Activated CD8-positive, alpha-beta memory T cell treated with anti-CD3 and anti-CD28 coated beads, Interleukin-2, amount 50 U/mL, for 1 hour (primary cell): ENCODE results near the gene CCDC167.
"Not testable (repeated sequence)": the region's sequence is repeated elsewhere in the genome, so short reads cannot be mapped to it uniquely, and the experiment has no call there.

ENCODE experiments used
- DNase-seq: peaks from one replicate; pipeline ENCODE4 v3.0.0-alpha.2; 2020; ENCODE audit errors: extremely low read depth

Gene CCDC167

GRCh38 chr6:37473364-37474095, 26.2 kb downstream of the CCDC167 start:
- DNase-seq, result no peak

GRCh38 chr6:37467718-37468117, 32.0 kb downstream of the CCDC167 start:
- DNase-seq, result no peak

- DNase-seq, result no peak
Observed at GRCh38 chr6:37463110-37463509, 36.6 kb downstream of the CCDC167 start.

- no peak for DNase-seq
Observed at GRCh38 chr6:37460805-37461204, 38.9 kb downstream of the CCDC167 start.

- DNase-seq, result no peak
Observed at GRCh38 chr6:37459981-37460800, 39.5 kb downstream of the CCDC167 start.

DNA sequence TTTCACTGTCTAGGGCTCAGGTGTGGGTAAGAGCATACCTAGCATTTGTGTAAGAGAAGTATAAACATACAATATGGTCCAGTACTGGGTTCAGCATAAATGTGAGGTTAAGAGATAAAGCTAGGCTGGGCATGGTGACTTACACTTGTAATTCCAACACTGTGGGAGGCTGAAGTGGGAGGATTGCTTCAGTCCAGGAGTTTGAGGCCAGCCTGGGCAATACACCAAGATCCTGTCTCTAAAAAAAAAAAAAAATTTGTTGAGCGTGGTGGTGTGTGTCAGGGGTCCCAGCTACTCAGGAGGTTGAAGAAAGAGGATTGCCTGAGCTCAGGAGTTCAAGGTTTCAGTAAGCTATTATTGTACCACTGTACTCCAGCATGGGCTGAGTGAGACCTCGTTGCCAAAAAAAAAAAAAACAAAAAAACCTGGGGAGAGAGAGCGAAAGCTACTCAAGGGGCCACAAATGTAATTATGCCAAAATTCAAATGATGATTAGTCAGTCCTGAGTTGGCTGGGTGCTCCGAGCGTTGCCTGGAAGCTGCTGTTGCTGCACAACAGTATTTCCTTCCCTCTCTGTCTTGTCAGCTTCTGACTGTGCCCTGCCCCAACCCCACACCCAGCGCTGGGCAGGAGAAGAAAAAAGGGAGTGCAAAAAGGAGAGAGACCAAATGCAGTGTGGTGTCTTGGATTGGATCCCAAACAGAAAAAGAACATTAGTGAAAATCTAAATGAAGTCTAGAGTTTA, 42.7 kb downstream of the CCDC167 start:
- no peak for DNase-seq

- DNase-seq, result no peak
Observed at GRCh38 chr6:37456126-37456525, 43.6 kb downstream of the CCDC167 start.

- DNase-seq, result no peak
Observed at GRCh38 chr6:37454420-37455140, 45.1 kb downstream of the CCDC167 start.

DNA sequence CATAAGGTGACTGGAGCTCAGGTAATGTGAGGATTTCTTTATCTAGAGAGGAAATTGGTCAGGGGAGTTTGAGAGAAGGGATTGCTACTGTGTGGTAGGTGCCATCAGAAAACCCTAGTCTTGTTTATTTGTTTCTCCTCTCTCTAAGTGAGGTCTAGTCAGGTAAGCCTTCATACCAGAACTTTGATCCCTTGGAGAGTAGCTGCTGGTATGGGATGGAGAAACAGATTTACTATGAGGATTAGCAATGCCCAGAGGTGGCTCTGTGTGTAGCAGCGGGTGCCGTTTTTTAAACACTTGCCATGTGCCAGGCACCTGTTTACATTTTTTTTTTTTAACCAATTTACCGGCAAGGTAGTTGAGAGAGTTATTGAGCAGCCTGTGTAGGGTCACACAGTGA, 47.2 kb downstream of the CCDC167 start:
- DNase-seq, result no peak

- no peak for DNase-seq
Observed at GRCh38 chr6:37451441-37452193, 48.1 kb downstream of the CCDC167 start.

DNA sequence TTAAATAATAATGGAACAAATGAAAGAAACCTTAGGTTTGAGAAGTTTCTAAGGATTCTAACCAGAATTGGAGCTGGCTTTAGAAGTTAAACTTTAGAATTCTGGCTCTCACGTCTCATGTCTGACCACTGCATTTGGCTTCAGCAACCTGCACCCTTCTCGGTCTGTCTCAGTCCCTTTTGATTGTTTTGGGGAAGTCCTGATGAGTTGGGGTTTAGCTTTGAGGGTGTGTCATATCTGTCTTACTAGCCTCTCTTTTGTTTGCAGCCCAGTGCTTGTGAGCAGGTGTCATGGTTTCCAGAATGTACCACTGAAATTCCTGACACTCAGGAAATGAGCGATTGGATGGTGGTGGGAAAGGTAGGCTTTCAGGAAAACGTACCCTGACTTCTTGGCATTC, 49.7 kb downstream of the CCDC167 start:
- DNase-seq, result no peak

GRCh38 chr6:37443216-37443542, 56.5 kb downstream of the CCDC167 start:
- DNase-seq, result not testable (repeated sequence)

GRCh38 chr6:37442416-37443215, 57.1 kb downstream of the CCDC167 start:
- DNase-seq, result no peak

DNA sequence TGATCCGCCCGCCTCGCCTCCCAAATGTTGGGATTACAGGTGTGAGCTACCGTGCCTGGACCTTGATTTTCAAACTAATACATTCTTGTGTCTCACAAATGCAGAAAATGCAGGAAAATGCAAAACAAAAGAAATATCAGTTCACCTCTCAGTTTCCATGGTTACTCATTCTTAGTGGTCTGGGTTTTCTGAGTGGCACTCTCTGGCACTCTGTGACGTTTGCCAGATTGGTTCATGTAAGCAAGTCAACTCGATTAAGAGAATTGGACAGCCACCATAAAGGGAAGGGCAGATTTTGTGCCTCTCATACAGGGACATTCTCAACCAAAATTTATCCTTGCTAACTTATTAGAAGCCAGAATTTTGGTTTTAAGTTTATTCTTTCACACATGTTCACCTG, 58.0 kb downstream of the CCDC167 start:
- DNase-seq, result no peak

DNA sequence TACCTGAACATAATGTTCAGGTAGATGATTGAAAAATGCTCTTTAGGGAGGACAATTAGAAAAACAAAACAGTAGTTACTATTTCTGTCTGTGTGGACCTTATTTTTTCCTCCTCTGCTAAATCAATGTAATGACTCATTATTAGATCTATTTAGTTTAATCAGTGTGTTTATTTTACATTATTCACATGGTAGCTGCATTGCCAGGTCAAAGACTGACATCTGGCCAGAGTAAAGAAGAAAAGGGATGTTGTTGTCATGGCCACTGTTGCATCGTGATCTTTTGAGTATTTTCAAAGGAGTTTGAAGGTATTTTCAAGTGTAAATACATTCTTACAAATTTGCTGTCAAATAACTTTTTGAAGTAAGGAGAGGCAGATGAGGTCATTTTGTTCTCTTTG, 60.8 kb downstream of the CCDC167 start:
- DNase-seq, result no peak

- no peak for DNase-seq
Observed at GRCh38 chr6:37435816-37436215, 63.9 kb downstream of the CCDC167 start.

DNA sequence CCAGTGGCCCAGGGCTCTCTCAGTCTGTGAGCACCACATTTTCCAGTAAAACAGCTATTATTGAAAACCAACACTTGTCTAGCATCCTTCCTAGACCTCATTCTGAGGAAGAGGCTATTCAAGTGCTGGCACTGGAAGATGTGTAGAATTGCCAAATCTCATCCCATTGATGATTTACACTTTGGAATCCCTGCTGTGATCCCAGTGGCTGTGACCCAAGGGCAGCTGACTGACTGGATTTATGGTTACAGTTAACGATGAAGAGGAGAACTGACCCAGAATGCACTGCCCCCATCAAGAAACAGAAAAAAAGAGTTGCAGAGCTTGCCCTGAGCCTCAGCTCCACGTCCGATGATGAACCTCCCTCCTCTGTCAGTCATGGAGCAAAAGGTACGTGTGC, 64.3 kb downstream of the CCDC167 start:
- DNase-seq, result no peak

- no peak for DNase-seq
Observed at GRCh38 chr6:37433657-37434271, 65.9 kb downstream of the CCDC167 start.
